Testis (tissue), 3 donors: ENCODE data around the gene SYNM. TPM values are rescaled to one million over a fixed set of nuclear protein-coding genes. Genes with fewer than 3 reads are reported as not detected.

Experiments
- DNase-seq: peaks from one replicate; pipeline ENCODE4 v3.0.0-alpha.2; 2019
- H3K27ac ChIP-seq, 2 donors: fragments of 200-600 bp; sonication (generic); one replicate each; pipeline ENCODE4 v1.5.1; 2019
- H3K27me3 ChIP-seq: fragments of 200-600 bp; sonication (generic); one replicate; pipeline ENCODE4 v1.5.1; 2019
- H3K36me3 ChIP-seq: fragments of 200-600 bp; sonication (generic); one replicate; pipeline ENCODE4 v1.5.1; 2017; ENCODE audit warnings: low read depth; ENCODE audit errors: missing control alignments
- H3K4me1 ChIP-seq: fragments of 200-600 bp; sonication (generic); one replicate; pipeline ENCODE4 v1.5.1; 2019
- H3K4me3 ChIP-seq, 2 donors: fragments of 200-600 bp; sonication (generic); one replicate each; pipeline ENCODE4 v1.5.1; 2017 to 2019
- H3K9me3 ChIP-seq: fragments of 200-600 bp; sonication (generic); one replicate; pipeline ENCODE4 v1.5.1; 2017
- CTCF ChIP-seq, 3 experiments: fragments of 450-650 bp in 2 of 3; fragments of 200-600 bp in 1 of 3; sonication (generic) in 1 of 3; IDR thresholded peaks; one replicate each; pipeline ENCODE4 v1.5.1; 2016 to 2019; ENCODE audit warnings: antibody characterized with exemption in 3 of 3, mild to moderate bottlenecking in 2 of 3, moderate library complexity in 1 of 3
- POLR2A ChIP-seq: fragments of 450-650 bp; IDR thresholded peaks from one replicate; pipeline ENCODE4 v1.6.1; 2017; ENCODE audit warnings: antibody characterized with exemption, mild to moderate bottlenecking, moderate library complexity
- WGBS, 2 donors: methylation state at CpG; one replicate each; pipeline ENCODE4 v1.1.5; 2018; 5-methylcytosine and 5-hydroxymethylcytosine counted together
- intact Hi-C: fragments of 100-400 bp; cut with DNase I; formaldehyde crosslinking; loops from one replicate; pipeline ENCODE4 v1.15.1; 2023; ENCODE audit warnings: low total_unique reads
- polyA plus RNA-seq: library from polyadenylated mRNA; stranded (reverse); fragments of 350-450 nt; fragmentation: Illumina TruSeq; extraction: RNeasy Lipid Tissue Mini Kit (QIAGEN cat#74804); gene quantifications from one replicate; pipeline ENCODE4 v1.2.3, GENCODE V29; 2014; ENCODE audit warnings: low read depth, low replicate concordance; ENCODE audit not compliant: insufficient read depth
- total RNA-seq, 2 donors: library from RNA; depleted of rRNA; stranded (reverse); fragments of >200 nt; gene quantifications; one replicate each; pipeline ENCODE4 v1.2.3, GENCODE V29; 2016

The SYNM gene
- total and polyA plus RNA-seq, 3 donors from 2014 or later: 10.0 to 17.9 (median 11.1) TPM

GRCh38 chr15:99068186-99068585 is 36.7 kb upstream of the SYNM start:
- TF ChIP-seq POLR2A (no peak), CTCF (IDR thresholded peaks at IDR 0.05) (no peak)
- no peak overlapping the region for H3K4me3 ChIP-seq
- no peak overlapping the region for H3K27ac ChIP-seq
- H3K9me3 ChIP-seq: no peaks in the 10 kb centered on the region
- H3K36me3 ChIP-seq: no peaks in the 10 kb centered on the region
- intact Hi-C loops: no loop called here
- no peak for DNase-seq
- no peaks in the 10 kb centered on the region for H3K4me1 ChIP-seq
- no peaks in the 10 kb centered on the region for H3K27me3 ChIP-seq
- WGBS, 2 donors: 81 to 83% methylated on average over 6 of the region's 6 CpGs

GRCh38 chr15:99070208-99070607 is 34.7 kb upstream of the SYNM start:
- 79 to 82% methylated on average over 5 of the region's 5 CpGs for WGBS, 2 donors
- Histone ChIP-seq H3K27me3 (no peaks in the 10 kb centered on the region), H3K4me1 (no peaks in the 10 kb centered on the region), H3K4me3 (no peak overlapping the region), H3K36me3 (no peaks in the 10 kb centered on the region), H3K9me3 (no peaks in the 10 kb centered on the region), H3K27ac (no peak overlapping the region)
- TF ChIP-seq POLR2A (no peak), CTCF (IDR thresholded peaks at IDR 0.05) (no peak)
- intact Hi-C loops: loop anchor here (10.0 kb wide), 1 partner anchor 555 kb away; no protein-coding TSS in a partner anchor
- DNase-seq: no peak

GRCh38 chr15:99071091-99071680 is 33.7 kb upstream of the SYNM start:
- no peaks in the 10 kb centered on the region for H3K4me1 ChIP-seq
- no peaks in the 10 kb centered on the region for H3K9me3 ChIP-seq
- intact Hi-C loops: loop anchor here (10.0 kb wide), 1 partner anchor 556 kb away; no protein-coding TSS in a partner anchor
- DNase-seq: no peak
- no peaks in the 10 kb centered on the region for H3K36me3 ChIP-seq
- no peak for TF ChIP-seq POLR2A
- TF ChIP-seq CTCF (IDR thresholded peaks at IDR 0.05): no peak
- no peaks in the 10 kb centered on the region for H3K27me3 ChIP-seq
- no peak overlapping the region for H3K4me3 ChIP-seq
- H3K27ac ChIP-seq: no peak overlapping the region
- 80 to 88% methylated on average over 10 of the region's 10 CpGs for WGBS, 2 donors

GRCh38 chr15:99073008-99073717 is 31.7 kb upstream of the SYNM start:
- TF ChIP-seq POLR2A (no peak), CTCF (IDR thresholded peaks at IDR 0.05) (no peak)
- Histone ChIP-seq H3K4me3 (no peak overlapping the region), H3K4me1 (no peaks in the 10 kb centered on the region), H3K27ac (no peak overlapping the region), H3K36me3 (no peaks in the 10 kb centered on the region), H3K27me3 (no peaks in the 10 kb centered on the region), H3K9me3 (no peaks in the 10 kb centered on the region)
- intact Hi-C loops: loop anchor here (10.0 kb wide), 1 partner anchor 558 kb away; no protein-coding TSS in a partner anchor
- WGBS, 2 donors: 78 to 82% methylated on average over 4 of the region's 4 CpGs
- DNase-seq: no peak
